Heart left ventricle (tissue), 16 donors: ENCODE measurements around the gene CASK. TPM values are rescaled to one million over a fixed set of nuclear protein-coding genes. Genes with fewer than 3 reads are reported as not detected.
"Not testable (repeated sequence)": the region's sequence is repeated elsewhere in the genome, so short reads cannot be mapped to it uniquely, and the experiment has no call there.

Source experiments
- ATAC-seq, 4 donors: fragments of 200-7000 bp; cut with Tn5 transposase; one replicate each; pipeline ENCODE4 v1.9.1; 2020 to 2022; ENCODE audit warnings: moderate library complexity in 4 of 4, mild to moderate bottlenecking in 3 of 4, moderate number of reproducible peaks in 1 of 4
- DNase-seq, 5 donors: peaks; one replicate each; pipeline ENCODE4 v3.0.0-alpha.2; 2020
- H3K27ac ChIP-seq, 12 donors: fragments of 200-600 bp; sonication (generic) in 4 of 12; one replicate each; pipeline versions ENCODE4 v1.5.0 to v1.8.0; 2016 to 2022; ENCODE audit warnings: mild to moderate bottlenecking in 2 of 12
- H3K27me3 ChIP-seq, 9 donors: fragments of 200-600 bp; sonication (generic) in 2 of 9; one replicate each; pipeline versions ENCODE4 v1.5.1 to v1.8.0; 2016 to 2022; ENCODE audit warnings: mild to moderate bottlenecking in 3 of 9
- H3K36me3 ChIP-seq, 9 donors: fragments of 200-600 bp; sonication (generic) in 2 of 9; one replicate each; pipeline versions ENCODE4 v1.5.0 to v1.8.0; 2018 to 2022; ENCODE audit warnings: mild to moderate bottlenecking in 2 of 9
- H3K4me1 ChIP-seq, 12 donors: fragments of 200-600 bp; sonication (generic) in 4 of 12; one replicate each; pipeline versions ENCODE4 v1.5.0 to v1.8.0; 2016 to 2022; ENCODE audit warnings: mild to moderate bottlenecking in 3 of 12
- H3K4me3 ChIP-seq, 12 donors: fragments of 200-600 bp; sonication (generic) in 4 of 12; one replicate each; pipeline versions ENCODE4 v1.5.0 to v1.8.0; 2017 to 2022; ENCODE audit warnings: mild to moderate bottlenecking in 9 of 12, moderate library complexity in 4 of 12
- H3K9me3 ChIP-seq, 12 donors: fragments of 200-600 bp; sonication (generic) in 4 of 12; one replicate each; pipeline versions ENCODE4 v1.5.0 to v1.8.0; 2016 to 2022; ENCODE audit warnings: mild to moderate bottlenecking in 1 of 12
- CTCF ChIP-seq, 12 donors: fragments of 200-600 bp; sonication (generic) in 4 of 12; IDR thresholded peaks; one replicate each; pipeline versions ENCODE4 v1.5.0 to v1.8.0; 2018 to 2022; ENCODE audit warnings: antibody characterized with exemption in 12 of 12, mild to moderate bottlenecking in 5 of 12
- POLR2A ChIP-seq, 2 donors: fragments of 450-650 bp; IDR thresholded peaks; one replicate each; pipeline ENCODE4 v1.6.1; 2017; ENCODE audit warnings: antibody characterized with exemption in 2 of 2, mild to moderate bottlenecking in 2 of 2, moderate library complexity in 2 of 2
- WGBS, 4 donors: extraction: QIAGEN DNeasy Blood & Tissue Kit in 2 of 4; methylation state at CpG; one replicate each; pipeline versions ENCODE4 v1.1.5 to v1.1.7; 2013 to 2018; 5-methylcytosine and 5-hydroxymethylcytosine counted together
- intact Hi-C, 10 donors: fragments of 100-400 bp; cut with DNase I; formaldehyde crosslinking; loops; one replicate each; pipeline versions ENCODE4 v1.11.1 to v1.14.2; 2022
- polyA plus RNA-seq, 2 donors: library from polyadenylated mRNA; stranded (reverse); fragments of 200-250 nt; gene quantifications; one replicate each; pipeline ENCODE4 v1.2.3, GENCODE V29; 2013
- total RNA-seq, 9 donors: library from RNA; depleted of rRNA in 2 of 9; stranded (reverse); fragments of >200 nt in 2 of 9; fragmentation: NEBNext Ultra II Directional in 3 of 9; extraction: Animal tissue kit (Norgen Biotek cat#: 25700) in 3 of 9; gene quantifications; one replicate each; pipeline versions ENCODE4 v1.1.0 to v1.2.4, GENCODE V29; 2016 to 2023
- donor health status: ischemic (EF 13 %, LVEDD 7.1; RV severe dilation, severe dysfunction).
- donor health status: healthy with polysubstance abuse.
- donor health status: DM: no; HTN: yes; CAD: no.
- donor health status: DM: no; HTN: no; CAD: no.
- donor health status: ischemic (EF 25% LVEDD 6.9; RV normal size, moderate dysfunction).
- donor health status: ischemic (EF 25% LVEDD 5.7; RV mildly dilated, moderate dysfunction).
- donor health status: healthy.
- donor health status: DM: yes; HTN: yes; CAD: no.
- donor health status: ischemic (EF 35%, LVEDD 5.7; RV mildly dilated, moderate dysfunction).
- donor health status: nonischemic (EF 11% LVEDD 7.7; RV severe dilation, severe dysfunction).
- donor health status: DM: yes; HTN: yes; CAD: no.
- donor health status: PGD.
- donor health status: ischemic (EF 29% LVEDD 5.4; RV normal size, mild dysfunction).
- donor health status: nonischemic (EF 23%, LVEDD 6.1; RV moderate dilation, normal function).

Gene CASK
- total and polyA plus RNA-seq, 11 donors = 2.9 to 25.6 (median 13.6) TPM

DNA sequence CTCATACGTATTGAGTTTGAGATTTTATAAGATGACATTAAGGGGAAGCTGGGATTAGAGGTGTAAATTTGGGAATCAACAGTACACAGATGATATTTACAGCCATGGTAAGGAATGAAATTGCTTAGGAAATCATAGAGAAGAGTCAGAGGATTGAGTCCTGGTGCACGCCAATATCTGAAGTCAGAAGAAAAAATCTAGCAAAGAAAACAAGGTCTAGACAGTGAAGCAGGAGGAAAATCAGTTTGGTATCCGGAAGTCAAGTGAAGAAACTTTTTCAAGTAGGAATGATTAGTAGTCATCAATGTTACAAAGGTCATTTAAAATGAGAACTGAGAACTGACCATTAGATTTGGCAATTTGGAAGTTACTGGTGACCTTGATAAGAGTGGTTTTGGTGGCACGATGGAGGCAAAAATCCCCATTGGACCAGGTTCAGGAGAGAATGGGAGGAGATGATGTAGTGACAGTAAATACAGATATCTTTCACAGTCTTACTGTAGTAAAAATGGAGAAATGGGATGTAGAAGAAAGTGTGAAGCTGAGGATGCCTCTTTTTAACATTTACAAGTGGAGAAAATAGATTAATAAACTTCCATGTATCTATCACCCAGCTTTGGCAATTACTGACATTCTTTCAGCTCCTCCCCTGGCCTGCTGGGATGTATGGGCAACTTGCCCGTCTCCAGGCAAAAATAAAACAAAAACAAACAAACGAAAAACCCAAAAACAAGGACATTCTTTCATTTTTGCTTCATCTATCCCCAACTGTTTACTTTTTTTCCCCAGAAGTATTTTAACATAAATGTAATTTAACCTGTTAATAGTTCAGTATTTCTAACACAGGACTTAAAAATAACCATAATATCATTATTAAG, 245.9 kb downstream of the CASK start:
- ATAC-seq (peak in 1 of 4 donors; percentile 47), DNase-seq (no peak)
- Histone ChIP-seq H3K27me3 (peaks cover 0 to 4% (median 0%) of the 10 kb centered on the region in 9 donors), H3K4me1 (peaks cover 0 to 8% (median 0%) of the 10 kb centered on the region in 12 donors), H3K36me3 (no peaks in the 10 kb centered on the region), H3K4me3 (no peak overlapping the region), H3K9me3 (no peaks in the 10 kb centered on the region), H3K27ac (peak overlapping the region in 2 of 12 donors; percentile 27 to 54)
- 62 to 72% (median 63%) methylated on average over 6 of the region's 6 CpGs for WGBS, 4 donors
- TF ChIP-seq POLR2A (IDR thresholded peaks at IDR 0.05) = no peak
- TF ChIP-seq CTCF (IDR thresholded peaks at IDR 0.05) = no peak
- intact Hi-C loops = no loop called here

- H3K27ac ChIP-seq, H3K9me3 ChIP-seq, H3K27me3 ChIP-seq, DNase-seq, H3K36me3 ChIP-seq, H3K4me1 ChIP-seq, H3K4me3 ChIP-seq, ATAC-seq, intact Hi-C loops: not testable (repeated sequence)
- 93 to 99% (median 96%) methylated on average over 15 of the region's 15 CpGs for WGBS, 4 donors
Observed at GRCh38 chrX:41676361-41676760, 247.0 kb downstream of the CASK start.

DNA sequence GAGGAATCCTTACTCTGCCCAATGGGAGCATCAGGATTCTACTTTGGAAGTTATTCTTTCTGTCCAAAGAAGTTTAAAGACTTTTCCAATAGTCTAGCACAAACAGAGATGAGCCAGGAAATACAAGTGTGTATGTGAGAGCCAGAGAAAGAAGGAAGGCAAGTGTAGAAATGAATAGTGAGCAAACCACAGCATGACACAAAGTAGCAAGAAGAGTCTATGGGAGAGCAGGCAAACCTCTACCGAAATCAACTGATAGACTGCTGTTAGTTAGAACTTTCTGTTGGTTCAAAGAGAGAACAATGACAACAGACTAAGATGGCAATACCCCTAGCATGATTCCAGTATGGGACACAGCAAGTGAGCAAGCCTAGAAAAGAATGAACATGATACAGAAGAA, 250.7 kb downstream of the CASK start:
- Histone ChIP-seq H3K36me3 (peaks cover 0 to 3% (median 0%) of the 10 kb centered on the region in 9 donors), H3K27me3 (no peaks in the 10 kb centered on the region), H3K27ac (no peak overlapping the region), H3K4me1 (peaks cover 0 to 6% (median 0%) of the 10 kb centered on the region in 12 donors), H3K4me3 (no peak overlapping the region), H3K9me3 (no peaks in the 10 kb centered on the region)
- DNase-seq (no peak), ATAC-seq (no peak)
- intact Hi-C loops = no loop called here
- no peak for TF ChIP-seq CTCF (IDR thresholded peaks at IDR 0.05)
- no peak for TF ChIP-seq POLR2A (IDR thresholded peaks at IDR 0.05)
- 64 to 100% (median 82%) methylated on average over 1 of the region's 1 CpG for WGBS, 4 donors

DNA sequence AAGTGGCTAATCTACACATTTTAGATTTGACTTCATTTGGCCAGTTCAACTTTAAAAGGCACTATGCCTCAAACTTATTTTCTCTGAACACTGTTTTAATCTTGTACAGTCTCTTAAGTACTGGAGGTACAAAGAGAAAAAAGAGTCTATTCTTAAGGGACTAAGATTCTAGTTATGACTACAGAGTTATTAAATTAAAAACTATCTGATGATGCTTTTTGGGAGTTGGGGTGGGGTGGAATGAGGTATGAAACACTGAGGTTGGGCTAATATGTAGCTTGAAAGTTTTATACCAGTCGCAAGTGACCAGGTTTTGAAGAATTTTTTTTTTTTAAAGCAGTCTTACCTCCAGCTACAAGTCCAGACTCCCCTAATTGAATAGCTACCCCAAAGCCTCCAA, 252.3 kb downstream of the CASK start:
- 80 to 100% (median 93%) methylated on average over 1 of the region's 1 CpG for whole genome bisulfite sequencing, 4 donors
- TF ChIP-seq CTCF (IDR thresholded peaks at IDR 0.05) = no peak
- TF ChIP-seq POLR2A (IDR thresholded peaks at IDR 0.05) = no peak
- DNase-seq (no peak), ATAC-seq (no peak)
- intact Hi-C loops = no loop called here
- H3K4me3 ChIP-seq = no peak overlapping the region
- H3K4me1 ChIP-seq = peaks cover 0 to 11% (median 2%) of the 10 kb centered on the region in 12 donors
- H3K27ac ChIP-seq = no peak overlapping the region
- no peaks in the 10 kb centered on the region for H3K27me3 ChIP-seq
- H3K36me3 ChIP-seq = peaks cover 0 to 3% (median 0%) of the 10 kb centered on the region in 9 donors
- H3K9me3 ChIP-seq = no peaks in the 10 kb centered on the region
